ENCODE results near the gene GNG13.
"Not testable (repeated sequence)": the region's sequence is repeated elsewhere in the genome, so short reads cannot be mapped to it uniquely, and the experiment has no call there.

- not testable (repeated sequence) for TF ChIP-seq ZNF280D, ZNF324, PATZ1 (tag by site-specific recombination; IDR thresholded peaks at IDR 0.05)
Measured at GRCh38 chr16:776298-776697, 24.2 kb downstream of the GNG13 start.

Data from HEK293 (cell line).